H9 (cell line): Measurements from ENCODE around the gene AHI1. TPM values are rescaled to one million over a fixed set of nuclear protein-coding genes. Genes with fewer than 3 reads are reported as not detected.

Source experiments
- DNase-seq: peaks from one replicate; pipeline ENCODE4 v3.0.0-alpha.2; 2017
- H2AFZ ChIP-seq: one replicate; pipeline ENCODE4 v1.6.1; 2013; ENCODE audit warnings: mild to moderate bottlenecking, low read length, control low read depth, moderate library complexity
- H2AK5ac ChIP-seq: 2 replicates; pipeline ENCODE4 v1.6.1; 2013; ENCODE audit warnings: low read length, control low read depth, mixed read lengths; ENCODE audit not compliant: insufficient read length
- H2BK120ac ChIP-seq: one replicate; pipeline ENCODE4 v1.6.1; 2013; ENCODE audit warnings: low read depth, mild to moderate bottlenecking, low read length, control low read depth, inconsistent platforms; ENCODE audit not compliant: poor library complexity, severe bottlenecking
- H2BK12ac ChIP-seq: 2 replicates; pipeline ENCODE4 v1.6.1; 2013; ENCODE audit warnings: low read length, control low read depth, mixed read lengths, low read depth; ENCODE audit not compliant: insufficient read length
- H2BK15ac ChIP-seq: 2 replicates; pipeline ENCODE4 v1.6.1; 2013; ENCODE audit warnings: low read depth, low read length, control low read depth
- H2BK20ac ChIP-seq: one replicate; pipeline ENCODE4 v1.6.1; 2013; ENCODE audit warnings: low read depth, mild to moderate bottlenecking, low read length, control low read depth, inconsistent platforms; ENCODE audit not compliant: poor library complexity, severe bottlenecking
- H2BK5ac ChIP-seq: 2 replicates; pipeline ENCODE4 v1.6.1; 2013; ENCODE audit warnings: low read length, control low read depth, mixed read lengths; ENCODE audit not compliant: insufficient read length
- H3K14ac ChIP-seq: 2 replicates; pipeline ENCODE4 v1.6.1; 2013; ENCODE audit warnings: low read length, control low read depth; ENCODE audit not compliant: insufficient read depth
- H3K18ac ChIP-seq: 2 replicates; pipeline ENCODE4 v1.6.1; 2013; ENCODE audit warnings: low read depth, mild to moderate bottlenecking, mixed read lengths, low read length, control low read depth; ENCODE audit not compliant: insufficient read length
- H3K23ac ChIP-seq: 2 replicates; pipeline ENCODE4 v1.6.1; 2013; ENCODE audit warnings: low read length, control low read depth, mixed read lengths, low read depth; ENCODE audit not compliant: insufficient read length
- H3K23me2 ChIP-seq: 2 replicates; pipeline ENCODE4 v1.6.1; 2013; ENCODE audit warnings: low read depth, mild to moderate bottlenecking, mixed read lengths, low read length, control low read depth; ENCODE audit not compliant: insufficient read length, poor library complexity, severe bottlenecking
- H3K27ac ChIP-seq: 2 replicates; pipeline ENCODE4 v1.5.1; 2013; ENCODE audit warnings: low read length, control low read depth, mixed read lengths, low read depth; ENCODE audit not compliant: insufficient read length
- H3K27me3 ChIP-seq: 2 replicates; pipeline ENCODE4 v1.6.1; 2013; ENCODE audit warnings: low read length, control low read depth, inconsistent platforms; ENCODE audit not compliant: insufficient read depth
- H3K4ac ChIP-seq: 2 replicates; pipeline ENCODE4 v1.6.1; 2013; ENCODE audit warnings: low read depth, mild to moderate bottlenecking, control low read depth, inconsistent platforms, low read length, moderate library complexity
- H3K4me1 ChIP-seq: 2 replicates; pipeline ENCODE4 v1.6.1; 2013; ENCODE audit warnings: low read length, control low read depth, inconsistent platforms; ENCODE audit not compliant: insufficient read depth
- H3K4me2 ChIP-seq: 2 replicates; pipeline ENCODE4 v1.6.1; 2013; ENCODE audit warnings: low read length, control low read depth, mixed read lengths; ENCODE audit not compliant: insufficient read length, insufficient read depth
- H3K56ac ChIP-seq: 2 replicates; pipeline ENCODE4 v1.6.1; 2013; ENCODE audit warnings: low read depth, mild to moderate bottlenecking, mixed read lengths, low read length, control low read depth; ENCODE audit not compliant: insufficient read length
- H3K79me1 ChIP-seq: 2 replicates; pipeline ENCODE4 v1.6.1; 2013; ENCODE audit warnings: low read depth, mild to moderate bottlenecking, moderate library complexity, low read length, control low read depth, inconsistent platforms; ENCODE audit not compliant: insufficient read depth, poor library complexity, severe bottlenecking
- H3K79me2 ChIP-seq: 2 replicates; pipeline ENCODE4 v1.6.1; 2013; ENCODE audit warnings: low read length, control low read depth, inconsistent platforms; ENCODE audit not compliant: insufficient read depth
- H3K9ac ChIP-seq: 2 replicates; pipeline ENCODE4 v1.6.1; 2013; ENCODE audit warnings: low read length, control low read depth, mixed read lengths; ENCODE audit not compliant: insufficient read length; ENCODE audit errors: extremely low read depth
- H3K9me3 ChIP-seq: one replicate; pipeline ENCODE4 v1.6.1; 2013; ENCODE audit warnings: low read depth, low read length, inconsistent platforms; ENCODE audit not compliant: control insufficient read depth
- H3T11ph ChIP-seq: one replicate; pipeline ENCODE4 v1.6.1; 2013; ENCODE audit warnings: mild to moderate bottlenecking, low read length, control low read depth, inconsistent platforms
- H4K20me1 ChIP-seq: one replicate; pipeline ENCODE4 v1.6.1; 2013; ENCODE audit not compliant: control insufficient read depth, insufficient read length, insufficient read depth
- H4K5ac ChIP-seq: 2 replicates; pipeline ENCODE4 v1.6.1; 2013; ENCODE audit warnings: low read depth, mild to moderate bottlenecking, mixed read lengths, low read length, control low read depth; ENCODE audit not compliant: insufficient read length
- H4K8ac ChIP-seq: replicated peaks from 2 replicates; pipeline ENCODE4 v1.6.1; 2013; ENCODE audit warnings: low read length, control low read depth, mixed read lengths, low read depth; ENCODE audit not compliant: insufficient read length
- H4K91ac ChIP-seq: 2 replicates; pipeline ENCODE4 v1.6.1; 2013; ENCODE audit warnings: low read depth, mild to moderate bottlenecking, moderate library complexity, mixed read lengths, low read length, control low read depth; ENCODE audit not compliant: insufficient read length
- H3K27ac Mint-ChIP-seq, 3 experiments: 2 replicates in 2 of 3; 3 replicates in 1 of 3; pipeline ENCODE4 v1.8.0; 2020 to 2021; ENCODE audit warnings: mixed read lengths in 3 of 3, mild to moderate bottlenecking in 1 of 3, moderate library complexity in 1 of 3
- H3K27me3 Mint-ChIP-seq: 2 replicates; pipeline ENCODE4 v1.8.0; 2021; ENCODE audit warnings: low read depth, mild to moderate bottlenecking, moderate library complexity, mixed read lengths
- H3K36me3 Mint-ChIP-seq, 3 experiments: 2 replicates in 2 of 3; 3 replicates in 1 of 3; pipeline ENCODE4 v1.8.0; 2020 to 2021; ENCODE audit warnings: low read depth in 3 of 3, mixed read lengths in 3 of 3; ENCODE audit not compliant: insufficient read depth in 1 of 3
- H3K4me1 Mint-ChIP-seq, 2 experiments: 2 replicates each; pipeline ENCODE4 v1.8.0; 2020; ENCODE audit warnings: mixed read lengths in 2 of 2
- H3K4me3 Mint-ChIP-seq, 2 experiments: 2 replicates in 1 of 2; 3 replicates in 1 of 2; pipeline ENCODE4 v1.8.0; 2020 to 2021; ENCODE audit warnings: mild to moderate bottlenecking in 2 of 2, mixed read lengths in 2 of 2, moderate library complexity in 1 of 2
- H3K9me3 Mint-ChIP-seq, 2 experiments: 2 replicates in 1 of 2; 3 replicates in 1 of 2; pipeline ENCODE4 v1.8.0; 2020; ENCODE audit warnings: mild to moderate bottlenecking in 2 of 2, mixed read lengths in 2 of 2, moderate library complexity in 1 of 2
- whole genome bisulfite sequencing: extraction: QIAGEN DNeasy Blood & Tissue Kit; methylation state at CpG from one replicate; pipeline ENCODE4 v1.1.7; 2013; ENCODE audit warnings: missing lambda C conversion rate, low lambda C conversion rate, mixed read lengths; ENCODE audit not compliant: insufficient read length; ENCODE audit errors: extremely low coverage; 5-methylcytosine and 5-hydroxymethylcytosine counted together
- total RNA-seq: library from RNA; stranded (reverse); gene quantifications from 2 replicates; pipeline ENCODE4 v1.2.1, GENCODE V29; 2021
- TF ChIP-seq, protein P1 (sequence below): fragments of 200-600 bp; sonication (generic); conservative IDR thresholded peaks from 3 replicates; pipeline ENCODE4 v1.8.0; 2021; ENCODE audit warnings: antibody characterized with exemption, mild to moderate bottlenecking

Gene AHI1
- total RNA-seq, 1 experiment from 2014 or later, result 9.9 TPM

DNA sequence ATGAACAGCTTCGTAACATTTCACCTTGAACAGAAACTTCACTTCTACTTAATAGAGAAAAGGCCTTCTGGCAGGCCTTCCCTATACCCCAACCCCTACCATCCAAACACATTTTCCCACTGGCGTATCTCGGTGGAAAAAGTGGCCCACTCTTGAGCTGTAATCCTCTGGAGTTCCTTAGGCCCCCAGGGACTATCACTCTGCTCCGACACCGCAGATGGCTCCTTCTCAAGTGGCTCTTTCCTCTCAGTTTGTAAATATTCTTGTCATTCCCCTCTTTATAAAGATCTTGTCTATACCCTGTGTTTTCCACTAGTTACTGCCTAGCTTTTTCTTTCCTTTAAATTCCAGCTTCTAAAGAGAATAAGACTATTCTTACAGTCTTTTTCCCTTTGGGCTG is 207.7 kb downstream of the AHI1 start:
- Histone ChIP-seq H3K79me1 (no peaks in the 10 kb centered on the region), H2AK5ac (no peak overlapping the region), H3T11ph (no peak overlapping the region), H4K8ac (no peak overlapping the region), H3K9me3 (no peaks in the 10 kb centered on the region), H3K27me3 (no peaks in the 10 kb centered on the region), H3K23ac (no peak overlapping the region), H3K23me2 (no peaks in the 10 kb centered on the region), H4K91ac (no peak overlapping the region), H2BK15ac (no peak overlapping the region), H2AFZ (no peak overlapping the region), H3K4me2 (no peak overlapping the region), H3K14ac (no peak overlapping the region), H3K27ac (no peak overlapping the region), H4K20me1 (no peaks in the 10 kb centered on the region), H4K5ac (no peak overlapping the region), H2BK12ac (no peak overlapping the region), H3K9ac (no peak overlapping the region), H3K4ac (no peak overlapping the region), H3K4me1 (no peaks in the 10 kb centered on the region), H2BK5ac (no peak overlapping the region), H3K18ac (no peak overlapping the region), H3K79me2 (no peaks in the 10 kb centered on the region), H3K56ac (no peak overlapping the region), H2BK120ac (no peak overlapping the region), H2BK20ac (no peak overlapping the region)
- TF ChIP-seq, protein P1, sequence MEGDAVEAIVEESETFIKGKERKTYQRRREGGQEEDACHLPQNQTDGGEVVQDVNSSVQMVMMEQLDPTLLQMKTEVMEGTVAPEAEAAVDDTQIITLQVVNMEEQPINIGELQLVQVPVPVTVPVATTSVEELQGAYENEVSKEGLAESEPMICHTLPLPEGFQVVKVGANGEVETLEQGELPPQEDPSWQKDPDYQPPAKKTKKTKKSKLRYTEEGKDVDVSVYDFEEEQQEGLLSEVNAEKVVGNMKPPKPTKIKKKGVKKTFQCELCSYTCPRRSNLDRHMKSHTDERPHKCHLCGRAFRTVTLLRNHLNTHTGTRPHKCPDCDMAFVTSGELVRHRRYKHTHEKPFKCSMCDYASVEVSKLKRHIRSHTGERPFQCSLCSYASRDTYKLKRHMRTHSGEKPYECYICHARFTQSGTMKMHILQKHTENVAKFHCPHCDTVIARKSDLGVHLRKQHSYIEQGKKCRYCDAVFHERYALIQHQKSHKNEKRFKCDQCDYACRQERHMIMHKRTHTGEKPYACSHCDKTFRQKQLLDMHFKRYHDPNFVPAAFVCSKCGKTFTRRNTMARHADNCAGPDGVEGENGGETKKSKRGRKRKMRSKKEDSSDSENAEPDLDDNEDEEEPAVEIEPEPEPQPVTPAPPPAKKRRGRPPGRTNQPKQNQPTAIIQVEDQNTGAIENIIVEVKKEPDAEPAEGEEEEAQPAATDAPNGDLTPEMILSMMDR, result no peak
- no peaks in the 10 kb centered on the region; a peak in 1 of 5 replicates for H3K9me3 Mint-ChIP-seq
- H3K27ac Mint-ChIP-seq, result no peak overlapping the region
- H3K4me1 Mint-ChIP-seq, result no peaks in the 10 kb centered on the region
- no peak overlapping the region for H3K4me3 Mint-ChIP-seq
- no peak for DNase-seq
- no peaks in the 10 kb centered on the region for H3K36me3 Mint-ChIP-seq
- no peaks in the 10 kb centered on the region for H3K27me3 Mint-ChIP-seq
- WGBS, result no CpG with 5 or more reads among the region's 5 CpGs
